ENCODE results near the gene NEU3. TPM values are rescaled to one million over a fixed set of nuclear protein-coding genes. Genes with fewer than 3 reads are reported as not detected.

Gene NEU3
- total and polyA plus RNA-seq, 2 donors (not counting 1 experiment from before 2014, with no cell fraction given), result 17.0 to 17.4 TPM

DNA sequence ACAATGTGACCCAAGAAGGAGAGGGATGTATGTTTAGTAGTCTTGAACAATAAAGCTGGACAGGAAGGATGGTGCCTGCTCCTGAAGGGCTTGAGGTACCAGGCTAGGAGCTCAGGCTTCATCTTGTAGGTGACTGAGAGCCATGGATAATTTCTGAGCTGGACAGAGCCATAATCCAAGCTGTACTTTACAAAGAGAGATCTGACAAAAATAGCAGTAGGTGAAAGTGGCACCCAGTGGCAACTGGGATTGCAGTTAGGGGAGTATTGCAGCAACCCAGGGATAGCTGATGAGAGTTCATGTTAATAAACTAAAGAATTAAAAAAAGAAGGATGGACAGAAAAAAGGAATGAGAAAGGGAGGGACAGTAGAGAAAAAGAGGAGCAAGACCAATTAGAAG, 47.2 kb upstream of the NEU3 start:
- TF ChIP-seq, protein P1, sequence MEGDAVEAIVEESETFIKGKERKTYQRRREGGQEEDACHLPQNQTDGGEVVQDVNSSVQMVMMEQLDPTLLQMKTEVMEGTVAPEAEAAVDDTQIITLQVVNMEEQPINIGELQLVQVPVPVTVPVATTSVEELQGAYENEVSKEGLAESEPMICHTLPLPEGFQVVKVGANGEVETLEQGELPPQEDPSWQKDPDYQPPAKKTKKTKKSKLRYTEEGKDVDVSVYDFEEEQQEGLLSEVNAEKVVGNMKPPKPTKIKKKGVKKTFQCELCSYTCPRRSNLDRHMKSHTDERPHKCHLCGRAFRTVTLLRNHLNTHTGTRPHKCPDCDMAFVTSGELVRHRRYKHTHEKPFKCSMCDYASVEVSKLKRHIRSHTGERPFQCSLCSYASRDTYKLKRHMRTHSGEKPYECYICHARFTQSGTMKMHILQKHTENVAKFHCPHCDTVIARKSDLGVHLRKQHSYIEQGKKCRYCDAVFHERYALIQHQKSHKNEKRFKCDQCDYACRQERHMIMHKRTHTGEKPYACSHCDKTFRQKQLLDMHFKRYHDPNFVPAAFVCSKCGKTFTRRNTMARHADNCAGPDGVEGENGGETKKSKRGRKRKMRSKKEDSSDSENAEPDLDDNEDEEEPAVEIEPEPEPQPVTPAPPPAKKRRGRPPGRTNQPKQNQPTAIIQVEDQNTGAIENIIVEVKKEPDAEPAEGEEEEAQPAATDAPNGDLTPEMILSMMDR (IDR thresholded peaks at IDR 0.05), result no peak
- no peak for TF ChIP-seq EZH2 (IDR thresholded peaks at IDR 0.05; ENCODE audit: borderline replicate concordance, insufficient read depth, low read depth, low read length, poor library complexity, severe bottlenecking)
- Mint-ChIP-seq H3K27me3 (no peaks in the 10 kb centered on the region), H3K4me3 (no peak overlapping the region), H3K4me1 (peaks cover 16% of the 10 kb centered on the region), H3K9me3 (ENCODE audit: insufficient read depth) (no peaks in the 10 kb centered on the region), H3K27ac (no peak overlapping the region)
- ChIA-PET CTCF (no interaction called here), POLR2A (no interaction called here)
- H4K20me1 ChIP-seq (ENCODE audit: control insufficient read depth, insufficient read depth, low read length, poor library complexity, severe bottlenecking), result no peaks in the 10 kb centered on the region
- intact Hi-C loops (cut with micrococcal nuclease), result no loop called here
- H3K9ac ChIP-seq (ENCODE audit: low read length), result no peak overlapping the region
- ATAC-seq (ENCODE audit: low read depth) (no peak), DNase-seq (no peak)
- H3K27ac ChIP-seq (ENCODE audit: low read length in 2 of 2), result no peak overlapping the region
- H3K9me3 ChIP-seq (ENCODE audit: control extremely low read depth in 1 of 3, control insufficient read depth in 2 of 3, insufficient read depth in 1 of 3, low read length in 2 of 3), result no peaks in the 10 kb centered on the region
- no peak overlapping the region for H3K4me2 ChIP-seq (replicated peaks; ENCODE audit: low read depth, low read length, poor library complexity, severe bottlenecking)
- H2AFZ ChIP-seq (ENCODE audit: insufficient read depth, low read depth, low read length, poor library complexity, severe bottlenecking), result no peak overlapping the region
- no peak overlapping the region for H3K4me3 ChIP-seq (ENCODE audit: control extremely low read depth in 1 of 5, extremely low read depth in 1 of 5, insufficient read depth in 1 of 5, low read depth in 2 of 5, low read length in 4 of 5)
- H3K27me3 ChIP-seq (replicated peaks in 1 of 4; ENCODE audit: control extremely low read depth in 1 of 4, control insufficient read depth in 3 of 4, insufficient read depth in 4 of 4, low read length in 3 of 4), result no peaks in the 10 kb centered on the region
- peaks cover 20% of the 10 kb centered on the region for H3K79me2 ChIP-seq (ENCODE audit: control insufficient read depth, insufficient read depth, low read length)
- H3K4me1 ChIP-seq (ENCODE audit: control insufficient read depth in 2 of 2, insufficient read depth in 2 of 2, low read length in 2 of 2), result no peaks in the 10 kb centered on the region
- H3K36me3 ChIP-seq (replicated peaks in 1 of 2; ENCODE audit: control extremely low read depth in 1 of 2, control insufficient read depth in 1 of 2, extremely low read depth in 1 of 2, insufficient read depth in 2 of 2, low read length in 1 of 2), result peaks cover 10 to 11% of the 10 kb centered on the region in 2 experiments

DNA sequence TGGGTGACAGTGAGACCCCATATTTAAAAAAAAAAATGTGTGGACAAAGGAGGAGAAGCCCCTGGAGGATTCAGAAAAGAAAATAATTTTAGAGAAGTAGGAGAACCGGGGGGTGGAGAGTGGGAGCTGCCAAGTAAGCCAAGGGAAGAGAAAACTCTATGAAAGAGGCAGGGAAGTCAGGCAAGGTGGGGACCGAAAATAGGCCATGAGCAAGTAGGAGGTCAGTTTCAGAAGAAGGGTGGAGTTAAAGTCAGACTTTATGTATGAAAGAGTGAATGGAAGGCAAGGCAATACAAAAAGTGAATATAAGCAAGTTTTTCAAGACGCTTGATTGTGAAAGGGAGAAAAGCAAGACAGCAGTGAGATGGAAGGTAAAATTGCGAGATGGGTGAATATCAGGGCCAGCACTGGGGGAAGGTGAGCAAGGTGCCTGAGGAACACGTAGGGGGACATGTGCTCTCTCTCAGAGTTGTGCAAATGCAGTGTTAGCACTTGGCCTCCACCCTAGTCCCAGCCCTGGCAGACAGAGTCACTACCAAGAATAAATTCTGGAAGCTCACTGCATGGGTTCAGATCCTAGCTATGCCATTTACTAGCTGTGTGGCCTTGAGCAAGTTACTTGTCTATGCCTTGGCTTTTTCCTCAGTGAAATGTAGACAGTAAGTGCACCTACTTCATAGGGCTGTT, 46.5 kb upstream of the NEU3 start:
- intact Hi-C loops (cut with micrococcal nuclease), result no loop called here
- Mint-ChIP-seq H3K27ac (no peak overlapping the region), H3K27me3 (no peaks in the 10 kb centered on the region), H3K4me3 (no peak overlapping the region), H3K4me1 (peaks cover 18% of the 10 kb centered on the region), H3K9me3 (ENCODE audit: insufficient read depth) (no peaks in the 10 kb centered on the region)
- DNase-seq, result no peak
- Histone ChIP-seq H3K79me2 (ENCODE audit: control insufficient read depth, insufficient read depth, low read length) (peaks cover 27% of the 10 kb centered on the region), H3K9me3 (ENCODE audit: control extremely low read depth in 1 of 3, control insufficient read depth in 2 of 3, insufficient read depth in 1 of 3, low read length in 2 of 3) (no peaks in the 10 kb centered on the region), H4K20me1 (ENCODE audit: control insufficient read depth, insufficient read depth, low read length, poor library complexity, severe bottlenecking) (no peaks in the 10 kb centered on the region), H3K27me3 (replicated peaks in 1 of 4; ENCODE audit: control extremely low read depth in 1 of 4, control insufficient read depth in 3 of 4, insufficient read depth in 4 of 4, low read length in 3 of 4) (no peaks in the 10 kb centered on the region), H3K4me3 (ENCODE audit: control extremely low read depth in 1 of 5, extremely low read depth in 1 of 5, insufficient read depth in 1 of 5, low read depth in 2 of 5, low read length in 4 of 5) (no peak overlapping the region), H3K36me3 (replicated peaks in 1 of 2; ENCODE audit: control extremely low read depth in 1 of 2, control insufficient read depth in 1 of 2, extremely low read depth in 1 of 2, insufficient read depth in 2 of 2, low read length in 1 of 2) (peaks cover 4 to 10% of the 10 kb centered on the region in 2 experiments), H3K27ac (ENCODE audit: low read length in 2 of 2) (no peak overlapping the region), H3K4me1 (ENCODE audit: control insufficient read depth in 2 of 2, insufficient read depth in 2 of 2, low read length in 2 of 2) (no peaks in the 10 kb centered on the region), H3K9ac (ENCODE audit: low read length) (no peak overlapping the region), H3K4me2 (replicated peaks; ENCODE audit: low read depth, low read length, poor library complexity, severe bottlenecking) (no peak overlapping the region), H2AFZ (ENCODE audit: insufficient read depth, low read depth, low read length, poor library complexity, severe bottlenecking) (no peak overlapping the region)
- 98% methylated on average over 5 of the region's 5 CpGs for whole genome bisulfite sequencing (ENCODE audit: insufficient coverage)
- POLR2A ChIA-PET, result no interaction called here
- TF ChIP-seq, protein P1 (IDR thresholded peaks at IDR 0.05), result no peak
- no peak for TF ChIP-seq EZH2 (IDR thresholded peaks at IDR 0.05; ENCODE audit: borderline replicate concordance, insufficient read depth, low read depth, low read length, poor library complexity, severe bottlenecking)
- CTCF ChIA-PET, result no interaction called here
- ATAC-seq (ENCODE audit: low read depth), result no peak

Data from B cell (primary cell).